ENCODE measurements around the gene NIM1K.

NIM1K gene

DNA sequence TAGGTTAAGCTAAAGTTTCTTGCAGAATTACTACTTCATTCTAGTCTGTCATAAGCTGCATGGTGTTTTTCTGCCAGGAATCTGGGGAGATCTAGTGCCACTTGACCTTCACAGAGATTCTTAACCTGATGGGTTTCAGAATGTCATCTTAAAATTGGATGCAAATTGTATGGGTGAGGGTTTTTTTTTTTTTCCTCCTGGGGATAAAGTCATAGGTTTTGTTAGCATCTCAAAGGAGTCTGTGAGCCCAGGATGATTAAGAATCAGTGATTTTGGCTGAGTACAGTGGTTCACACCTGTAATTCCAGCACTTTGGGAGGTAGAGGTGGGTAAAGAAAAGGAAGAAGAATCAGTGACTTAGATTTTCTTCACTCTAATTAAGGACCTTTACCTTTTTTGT, 51.2 kb downstream of the NIM1K start:
- Histone ChIP-seq H3K4me3 (ENCODE audit: low read depth, low read length) (no peak overlapping the region), H3K27ac (no peak overlapping the region), H3K27me3 (ENCODE audit: insufficient read depth, low read depth, severe bottlenecking) (no peaks in the 10 kb centered on the region), H3K36me3 (no peaks in the 10 kb centered on the region), H3K9me3 (ENCODE audit: severe bottlenecking) (no peaks in the 10 kb centered on the region)
- TF ChIP-seq, protein P1, sequence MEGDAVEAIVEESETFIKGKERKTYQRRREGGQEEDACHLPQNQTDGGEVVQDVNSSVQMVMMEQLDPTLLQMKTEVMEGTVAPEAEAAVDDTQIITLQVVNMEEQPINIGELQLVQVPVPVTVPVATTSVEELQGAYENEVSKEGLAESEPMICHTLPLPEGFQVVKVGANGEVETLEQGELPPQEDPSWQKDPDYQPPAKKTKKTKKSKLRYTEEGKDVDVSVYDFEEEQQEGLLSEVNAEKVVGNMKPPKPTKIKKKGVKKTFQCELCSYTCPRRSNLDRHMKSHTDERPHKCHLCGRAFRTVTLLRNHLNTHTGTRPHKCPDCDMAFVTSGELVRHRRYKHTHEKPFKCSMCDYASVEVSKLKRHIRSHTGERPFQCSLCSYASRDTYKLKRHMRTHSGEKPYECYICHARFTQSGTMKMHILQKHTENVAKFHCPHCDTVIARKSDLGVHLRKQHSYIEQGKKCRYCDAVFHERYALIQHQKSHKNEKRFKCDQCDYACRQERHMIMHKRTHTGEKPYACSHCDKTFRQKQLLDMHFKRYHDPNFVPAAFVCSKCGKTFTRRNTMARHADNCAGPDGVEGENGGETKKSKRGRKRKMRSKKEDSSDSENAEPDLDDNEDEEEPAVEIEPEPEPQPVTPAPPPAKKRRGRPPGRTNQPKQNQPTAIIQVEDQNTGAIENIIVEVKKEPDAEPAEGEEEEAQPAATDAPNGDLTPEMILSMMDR (IDR thresholded peaks at IDR 0.05; ENCODE audit: low read depth, low read length) = no peak
- no peak for DNase-seq

DNA sequence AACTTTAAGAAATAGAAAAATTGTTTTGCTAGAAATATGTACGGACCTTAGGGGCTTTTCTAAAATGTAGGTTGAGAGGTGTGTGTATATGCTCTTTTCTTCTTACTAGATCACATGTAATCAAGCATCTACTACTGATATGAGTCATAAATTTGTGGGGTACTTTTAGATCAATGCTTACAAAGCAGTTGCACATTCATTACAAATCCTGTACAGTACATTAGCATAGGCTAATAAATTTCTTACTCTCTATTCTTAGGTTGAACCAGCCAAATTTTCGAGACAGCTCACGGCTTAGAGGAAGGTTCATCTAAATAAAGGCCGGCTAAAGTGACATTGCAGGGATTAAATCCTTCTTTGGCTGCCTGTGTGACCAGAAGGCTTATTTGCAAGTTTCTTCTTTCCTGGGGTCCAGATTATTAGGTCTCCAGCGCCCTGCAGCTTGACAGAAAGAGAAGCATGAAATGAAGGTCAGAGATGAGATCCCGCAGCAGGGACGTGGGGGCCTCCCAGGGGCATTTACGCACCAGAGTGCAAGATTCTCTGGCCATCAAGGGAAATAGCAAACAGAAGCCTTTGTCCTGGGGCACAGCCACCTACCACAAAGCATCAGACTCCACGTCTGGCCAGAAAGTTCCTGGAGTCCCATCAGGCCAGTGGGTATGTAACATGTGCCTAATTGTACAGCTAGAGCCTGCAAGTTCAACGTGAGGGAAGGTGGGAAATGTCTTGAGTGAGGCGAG, 53.0 kb downstream of the NIM1K start:
- DNase-seq = no peak

DNA sequence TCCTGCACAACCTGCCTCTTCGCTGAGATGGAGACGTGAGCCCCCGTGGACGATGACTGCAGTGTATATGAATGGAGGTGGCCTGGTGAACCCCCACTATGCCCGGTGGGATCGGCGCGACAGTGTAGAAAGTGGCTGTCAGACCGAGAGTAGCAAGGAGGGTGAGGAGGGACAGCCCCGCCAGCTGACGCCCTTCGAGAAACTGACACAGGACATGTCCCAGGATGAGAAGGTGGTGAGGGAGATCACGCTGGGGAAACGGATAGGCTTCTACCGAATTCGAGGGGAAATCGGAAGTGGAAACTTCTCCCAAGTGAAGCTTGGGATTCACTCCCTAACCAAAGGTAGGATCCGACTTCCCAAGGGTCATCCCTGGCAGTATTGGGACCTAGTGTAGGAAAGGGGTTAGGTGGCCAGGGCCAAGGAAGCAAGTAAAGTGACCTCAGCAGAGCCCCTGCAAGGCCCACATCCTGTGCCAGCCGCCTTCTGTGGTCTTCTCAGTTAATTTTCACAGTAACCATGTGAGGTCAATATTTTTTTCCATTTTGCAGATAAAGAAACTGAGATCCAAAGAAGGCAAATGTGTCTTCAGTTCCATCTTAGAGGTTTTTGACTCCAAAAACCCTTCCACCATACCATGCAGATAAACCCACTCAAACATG, 53.8 kb downstream of the NIM1K start:
- H3K27ac ChIP-seq = no peak overlapping the region
- H3K9me3 ChIP-seq (ENCODE audit: severe bottlenecking) = no peaks in the 10 kb centered on the region
- no peaks in the 10 kb centered on the region for H3K27me3 ChIP-seq (ENCODE audit: insufficient read depth, low read depth, severe bottlenecking)
- H3K4me3 ChIP-seq (ENCODE audit: low read depth, low read length) = no peak overlapping the region
- TF ChIP-seq, protein P1 (IDR thresholded peaks at IDR 0.05; ENCODE audit: low read depth, low read length) = no peak
- DNase-seq = no peak
- H3K36me3 ChIP-seq = no peaks in the 10 kb centered on the region

More for the DNA sequence above, 53.0 kb downstream of the NIM1K start:
- TF ChIP-seq, protein P1 (IDR thresholded peaks at IDR 0.05; ENCODE audit: low read depth, low read length) = no peak
- Histone ChIP-seq H3K36me3 (no peaks in the 10 kb centered on the region), H3K9me3 (ENCODE audit: severe bottlenecking) (no peaks in the 10 kb centered on the region), H3K27me3 (ENCODE audit: insufficient read depth, low read depth, severe bottlenecking) (no peaks in the 10 kb centered on the region), H3K4me3 (ENCODE audit: low read depth, low read length) (no peak overlapping the region), H3K27ac (no peak overlapping the region)

DNA sequence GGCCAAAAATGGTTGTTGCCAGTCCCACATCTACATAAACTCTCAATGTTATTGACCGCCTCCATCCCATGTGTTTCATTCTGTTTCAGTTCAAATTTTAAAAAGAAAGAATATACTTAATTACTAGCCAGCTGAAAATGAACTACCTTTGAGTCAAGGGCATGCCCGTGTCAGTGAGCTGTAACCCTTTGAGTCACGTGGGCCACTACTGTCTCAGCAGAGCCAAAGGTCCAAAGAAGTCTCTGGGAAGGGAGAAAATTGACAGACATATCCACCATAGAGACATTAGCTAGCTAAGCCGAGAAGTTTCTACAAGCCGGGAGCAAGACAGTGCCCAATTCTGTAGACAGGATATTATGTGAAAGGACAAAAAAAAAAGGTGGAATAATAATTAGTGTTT, 59.7 kb downstream of the NIM1K start:
- H3K9me3 ChIP-seq (ENCODE audit: severe bottlenecking) = no peaks in the 10 kb centered on the region
- no peak overlapping the region for H3K4me3 ChIP-seq (ENCODE audit: low read depth, low read length)
- TF ChIP-seq, protein P1 (IDR thresholded peaks at IDR 0.05; ENCODE audit: low read depth, low read length) = no peak
- no peaks in the 10 kb centered on the region for H3K36me3 ChIP-seq
- H3K27me3 ChIP-seq (ENCODE audit: insufficient read depth, low read depth, severe bottlenecking) = no peaks in the 10 kb centered on the region
- no peak for DNase-seq
- H3K27ac ChIP-seq = no peak overlapping the region

DNA sequence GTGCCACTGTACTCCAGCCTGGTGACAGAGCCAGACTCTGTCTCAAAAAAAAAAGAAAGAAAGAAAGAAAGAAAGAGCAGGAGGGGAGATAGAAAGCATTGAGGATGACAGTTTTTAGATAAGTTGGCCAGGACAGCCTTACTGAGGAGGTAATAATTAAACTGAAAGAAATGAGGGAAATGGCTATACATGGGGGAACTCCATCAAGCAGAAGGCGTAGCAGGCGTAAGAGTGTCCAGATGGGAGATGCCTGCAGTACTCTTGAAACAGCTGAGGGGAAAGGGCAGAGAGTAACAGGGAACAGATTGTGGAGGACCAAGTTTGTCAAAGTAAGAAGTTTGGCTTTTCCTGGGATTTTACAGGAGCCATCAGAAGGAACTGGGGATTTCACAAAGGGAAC, 63.7 kb downstream of the NIM1K start:
- Histone ChIP-seq H3K27me3 (ENCODE audit: insufficient read depth, low read depth, severe bottlenecking) (no peaks in the 10 kb centered on the region), H3K4me3 (ENCODE audit: low read depth, low read length) (no peak overlapping the region), H3K9me3 (ENCODE audit: severe bottlenecking) (no peaks in the 10 kb centered on the region), H3K27ac (no peak overlapping the region), H3K36me3 (no peaks in the 10 kb centered on the region)
- no peak for DNase-seq
- TF ChIP-seq, protein P1 (IDR thresholded peaks at IDR 0.05; ENCODE audit: low read depth, low read length) = no peak

Measured in WERI-Rb-1 (cell line).